ENCODE results near the gene ELL.
"Not testable (repeated sequence)": the region's sequence is repeated elsewhere in the genome, so short reads cannot be mapped to it uniquely, and the experiment has no call there.

ELL gene

GRCh38 chr19:18422530-18423191 is 99.2 kb downstream of the ELL start:
- peak; percentile 53 for DNase-seq (ENCODE audit: low spot score)

GRCh38 chr19:18421371-18421959 is 100.4 kb downstream of the ELL start:
- no peak for DNase-seq (ENCODE audit: low spot score)

- DNase-seq (ENCODE audit: low spot score) = no peak
Observed at GRCh38 chr19:18420930-18421329, 100.9 kb downstream of the ELL start.

GRCh38 chr19:18419699-18420460 is 102.0 kb downstream of the ELL start:
- peak; percentile 53 for DNase-seq (ENCODE audit: low spot score)

GRCh38 chr19:18419195-18419698 is 102.6 kb downstream of the ELL start, which contains the start of gene SSBP4:
TSS of gene SSBP4 (plus strand) at chr19:18419398. CDS start at chr19:18419649, 251 bp downstream.
- DNase-seq (ENCODE audit: low spot score) = peak; percentile 73

GRCh38 chr19:18418483-18419194 is 103.2 kb downstream of the ELL start:
- peak; percentile 55 for DNase-seq (ENCODE audit: low spot score)

GRCh38 chr19:18418029-18418482 is 103.8 kb downstream of the ELL start:
- DNase-seq (ENCODE audit: low spot score) = no peak

GRCh38 chr19:18417250-18418028 is 104.4 kb downstream of the ELL start:
- DNase-seq (ENCODE audit: low spot score) = peak; percentile 42

GRCh38 chr19:18416778-18417249 is 105.1 kb downstream of the ELL start:
- peak; percentile 83 for DNase-seq (ENCODE audit: low spot score)

- no peak for DNase-seq (ENCODE audit: low spot score)
Observed at GRCh38 chr19:18415178-18415867, 106.5 kb downstream of the ELL start.

GRCh38 chr19:18414504-18415177 is 107.2 kb downstream of the ELL start:
- DNase-seq (ENCODE audit: low spot score) = no peak

- DNase-seq (ENCODE audit: low spot score) = no peak
Observed at GRCh38 chr19:18412610-18413239, 109.1 kb downstream of the ELL start.

- DNase-seq (ENCODE audit: low spot score) = no peak
Observed at GRCh38 chr19:18408053-18408476, 113.8 kb downstream of the ELL start.

- no peak for DNase-seq (ENCODE audit: low spot score)
Observed at GRCh38 chr19:18406749-18407148, 115.1 kb downstream of the ELL start.

- not testable (repeated sequence) for DNase-seq (ENCODE audit: low spot score)
Observed at GRCh38 chr19:18405754-18406153, 116.1 kb downstream of the ELL start.

GRCh38 chr19:18402455-18403248 is 119.2 kb downstream of the ELL start:
- not testable (repeated sequence) for DNase-seq (ENCODE audit: low spot score)

- DNase-seq (ENCODE audit: low spot score) = no peak
Observed at GRCh38 chr19:18401580-18402112, 120.2 kb downstream of the ELL start.

- no peak for DNase-seq (ENCODE audit: low spot score)
Observed at GRCh38 chr19:18399008-18399407, 122.9 kb downstream of the ELL start.

Measured in CD4-positive, alpha-beta T cell treated with Interleukin-2 at 100 ng/mL for 4 hours (primary cell).